ENCODE measurements around the gene ADAD2.

Gene ADAD2

GRCh38 chr16:84190731-84191388 lies at the start of gene ADAD2:
ADAD2 (plus strand) TSS chr16:84191157; CDS start chr16:84191231, 74 bp downstream.
- DNase-seq (ENCODE audit: low read depth in 2 of 2), result no peak

- no peak for DNase-seq (ENCODE audit: low read depth in 2 of 2)
Measured at GRCh38 chr16:84143081-84143480, 47.9 kb upstream of the ADAD2 start.

DNA sequence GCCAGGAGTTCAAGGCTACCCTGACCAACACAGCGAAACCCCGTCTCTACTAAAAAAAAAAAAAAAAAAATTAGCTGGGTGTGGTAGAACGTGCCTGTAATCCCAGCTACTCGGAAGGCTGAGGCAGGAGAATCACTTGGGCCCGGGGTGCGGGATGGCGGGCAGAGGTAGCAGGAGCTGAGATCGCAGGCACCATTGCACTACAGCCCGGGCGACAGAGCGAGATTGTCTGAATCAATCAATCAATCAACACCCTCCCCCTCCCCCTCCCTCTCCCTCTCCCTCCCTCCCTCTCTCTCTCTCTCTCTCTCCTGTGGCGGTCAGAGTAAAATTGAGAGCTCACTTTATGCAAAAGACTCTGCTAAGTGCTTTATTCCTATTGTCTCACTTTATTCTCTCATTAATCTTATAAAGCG lies 47.2 kb upstream of the ADAD2 start:
- no peak for DNase-seq (ENCODE audit: low read depth in 2 of 2)

DNA sequence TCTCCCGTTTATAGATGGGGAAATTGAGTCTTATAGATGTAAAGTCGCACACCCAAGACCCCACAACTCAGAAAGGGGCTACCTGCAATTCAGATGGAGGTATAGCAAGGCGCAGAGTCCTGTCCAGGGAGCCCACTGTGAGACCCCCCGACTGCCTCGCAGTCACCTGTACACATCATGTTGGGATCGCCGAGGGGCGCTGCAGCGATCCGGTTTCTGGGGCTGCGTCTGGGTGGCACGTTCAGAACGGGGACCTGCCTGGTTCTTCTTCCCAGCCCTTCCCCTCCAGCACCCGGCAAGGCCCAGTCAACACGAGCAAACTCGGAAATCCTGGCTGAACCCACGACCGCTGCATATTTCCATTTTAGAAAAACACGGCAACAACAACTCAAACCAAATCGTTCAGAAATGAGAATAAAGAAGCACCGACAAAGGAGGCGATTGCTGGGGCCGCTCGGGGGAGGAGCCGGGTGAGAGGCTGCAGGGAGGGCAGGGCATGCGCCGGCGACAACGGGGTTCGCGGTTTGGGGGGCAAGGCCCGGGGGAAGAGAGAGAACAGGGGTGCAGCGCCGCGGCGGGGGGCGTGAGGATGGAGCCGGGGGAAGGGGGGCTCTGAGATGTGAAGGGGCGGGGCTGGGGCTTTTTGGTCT lies 46.6 kb upstream of the ADAD2 start:
- DNase-seq (ENCODE audit: low read depth in 2 of 2), result peak; percentile 12 to 41

GRCh38 chr16:84144859-84145639 lies 45.9 kb upstream of the ADAD2 start, which contains the start of the genes DNAAF1 and HSDL1:
DNAAF1 (plus strand) TSS chr16:84145308; CDS start chr16:84145441, 133 bp downstream.
HSDL1 (minus strand) TSS chr16:84145177; CDS start chr16:84131321, 13,856 bp downstream.
- peak; percentile 90 to 95 for DNase-seq (ENCODE audit: low read depth in 2 of 2)

DNA sequence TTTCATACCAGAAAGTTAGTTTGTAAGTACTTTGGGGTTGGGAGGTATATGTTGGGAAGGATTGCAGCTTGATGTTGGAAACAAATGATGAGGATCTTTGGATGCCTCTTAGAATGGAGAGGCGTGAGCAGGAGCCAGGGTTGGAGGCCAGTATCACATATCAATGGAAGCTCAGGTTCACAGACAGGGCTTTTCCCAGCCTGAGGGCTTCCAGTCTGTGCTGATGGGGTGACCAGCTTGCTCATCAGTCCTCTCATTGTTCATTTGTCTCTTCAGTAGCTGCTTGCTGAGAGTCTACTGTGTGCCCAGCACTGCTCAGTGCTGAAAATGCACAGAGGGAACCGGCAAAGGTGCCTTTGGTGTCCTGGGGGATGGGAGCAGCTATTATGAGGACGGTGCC lies 40.0 kb upstream of the ADAD2 start:
- DNase-seq (ENCODE audit: low read depth in 2 of 2), result no peak

- no peak for DNase-seq (ENCODE audit: low read depth in 2 of 2)
Measured at GRCh38 chr16:84153660-84154214, 37.2 kb upstream of the ADAD2 start.

DNA sequence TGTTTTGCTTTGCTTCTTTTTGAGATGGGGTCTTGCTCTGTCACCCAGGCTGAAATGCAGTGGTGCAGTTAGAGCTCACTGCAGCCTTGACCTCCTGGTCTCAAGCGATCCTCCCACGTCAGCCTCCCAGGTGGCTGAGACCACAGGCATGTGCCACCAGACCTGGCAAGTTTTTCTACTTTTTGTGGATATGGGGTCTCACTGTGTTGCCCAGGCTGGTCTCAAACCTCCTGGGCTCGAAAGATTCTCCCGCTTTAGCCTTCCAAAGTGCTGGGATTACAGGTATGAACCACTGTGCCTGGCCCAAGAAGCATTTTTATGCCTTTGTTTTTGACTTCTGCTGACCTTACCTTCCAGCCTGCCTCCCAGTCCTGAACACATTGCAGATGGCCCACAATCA lies 35.7 kb upstream of the ADAD2 start:
- DNase-seq (ENCODE audit: low read depth in 2 of 2), result no peak

- no peak for DNase-seq (ENCODE audit: low read depth in 2 of 2)
Measured at GRCh38 chr16:84155771-84156170, 35.2 kb upstream of the ADAD2 start.

GRCh38 chr16:84156342-84156784 lies 34.6 kb upstream of the ADAD2 start:
- DNase-seq (ENCODE audit: low read depth in 2 of 2), result no peak

DNA sequence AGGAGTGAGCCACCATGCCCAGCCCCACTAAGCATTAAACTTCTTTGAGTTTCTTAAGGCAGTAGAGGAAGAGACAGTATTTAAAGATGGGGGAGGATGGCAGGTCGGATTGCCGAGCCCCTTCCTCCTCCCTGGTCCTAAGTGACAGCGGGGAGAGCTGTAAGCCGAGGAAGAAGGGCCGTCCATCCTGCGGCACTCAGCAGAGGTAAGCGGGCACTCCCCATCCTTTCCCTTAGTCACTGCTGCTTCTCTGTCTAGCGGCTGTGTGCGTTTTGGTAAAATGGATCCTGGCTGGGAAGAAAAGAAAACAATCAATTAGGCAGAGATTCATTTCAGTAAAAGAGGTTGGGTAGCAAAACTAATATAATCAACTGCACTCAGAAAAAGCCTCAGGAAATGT lies 31.9 kb upstream of the ADAD2 start:
- no peak for DNase-seq (ENCODE audit: low read depth in 2 of 2)

- DNase-seq (ENCODE audit: low read depth in 2 of 2), result no peak
Measured at GRCh38 chr16:84159800-84160199, 31.2 kb upstream of the ADAD2 start.

- no peak for DNase-seq (ENCODE audit: low read depth in 2 of 2)
Measured at GRCh38 chr16:84161037-84161436, 29.9 kb upstream of the ADAD2 start.

- no peak for DNase-seq (ENCODE audit: low read depth in 2 of 2)
Measured at GRCh38 chr16:84161801-84162200, 29.2 kb upstream of the ADAD2 start.

GRCh38 chr16:84165746-84166145 lies 25.2 kb upstream of the ADAD2 start:
- no peak for DNase-seq (ENCODE audit: low read depth in 2 of 2)

DNA sequence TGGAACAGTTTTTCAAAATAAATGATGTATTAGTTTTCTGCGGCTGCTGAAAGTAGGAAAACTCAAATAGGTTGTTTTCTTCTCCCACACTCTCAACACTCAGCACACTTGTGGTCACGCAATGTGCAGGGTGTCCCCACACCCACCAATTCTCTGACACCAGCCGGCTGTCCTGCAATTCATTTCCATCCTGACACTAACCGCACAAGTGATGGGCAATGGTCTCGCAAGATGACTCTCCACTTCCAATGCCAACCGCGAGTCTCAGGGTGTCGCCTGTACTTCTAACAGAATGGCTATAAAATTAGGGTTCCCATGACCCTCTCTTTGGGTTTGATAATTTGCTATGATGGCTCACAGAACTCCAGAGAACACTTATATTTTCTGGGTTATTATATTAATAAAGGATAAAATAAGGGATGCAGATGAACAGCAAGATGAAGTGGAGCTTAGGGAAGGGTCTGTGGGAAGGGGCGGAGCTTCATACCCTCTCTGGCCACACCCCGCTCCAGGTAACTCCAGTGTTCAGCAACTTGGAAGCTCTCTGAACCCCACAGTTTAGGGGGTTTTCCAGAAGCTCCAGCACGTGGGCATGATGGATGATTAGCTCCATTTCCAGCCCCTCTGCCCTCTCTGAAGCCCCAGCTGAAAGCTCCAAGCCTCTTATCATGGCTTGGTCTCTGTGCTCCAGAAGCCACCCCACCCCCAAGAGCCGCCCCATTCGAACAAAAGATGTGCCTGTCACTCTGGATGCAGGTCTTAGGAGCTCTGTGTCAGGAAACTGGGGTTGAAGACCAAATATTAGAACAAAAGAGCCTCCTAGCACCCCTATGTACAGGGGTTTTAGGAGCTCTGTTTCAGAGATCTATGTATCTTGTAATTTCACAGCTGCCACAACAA lies 23.9 kb upstream of the ADAD2 start:
- peak in 1 of 2 donors; percentile 42 for DNase-seq (ENCODE audit: low read depth in 2 of 2)

DNA sequence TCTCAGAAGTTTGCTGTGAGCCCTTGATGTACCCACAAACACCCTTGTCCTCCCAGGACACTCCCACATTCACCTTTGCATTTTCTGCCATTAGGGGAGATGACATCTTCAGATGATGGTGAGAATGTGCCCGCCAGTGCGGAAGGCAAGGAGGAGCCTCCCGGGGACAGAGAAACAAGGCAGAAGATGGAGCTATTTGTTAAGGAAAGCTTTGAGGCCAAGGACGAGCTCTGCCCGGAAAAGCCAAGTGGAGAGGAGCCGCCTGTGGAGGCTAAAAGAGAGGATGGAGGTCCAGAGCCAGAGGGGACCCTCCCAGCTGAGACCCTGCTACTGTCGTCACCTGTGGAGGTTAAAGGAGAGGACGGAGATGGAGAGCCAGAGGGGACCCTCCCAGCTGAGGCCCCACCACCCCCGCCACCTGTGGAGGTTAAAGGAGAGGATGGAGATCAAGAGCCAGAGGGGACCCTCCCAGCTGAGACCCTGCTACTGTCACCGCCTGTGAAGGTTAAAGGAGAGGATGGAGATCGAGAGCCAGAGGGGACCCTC lies 21.1 kb upstream of the ADAD2 start:
- no peak for DNase-seq (ENCODE audit: low read depth in 2 of 2)

DNA sequence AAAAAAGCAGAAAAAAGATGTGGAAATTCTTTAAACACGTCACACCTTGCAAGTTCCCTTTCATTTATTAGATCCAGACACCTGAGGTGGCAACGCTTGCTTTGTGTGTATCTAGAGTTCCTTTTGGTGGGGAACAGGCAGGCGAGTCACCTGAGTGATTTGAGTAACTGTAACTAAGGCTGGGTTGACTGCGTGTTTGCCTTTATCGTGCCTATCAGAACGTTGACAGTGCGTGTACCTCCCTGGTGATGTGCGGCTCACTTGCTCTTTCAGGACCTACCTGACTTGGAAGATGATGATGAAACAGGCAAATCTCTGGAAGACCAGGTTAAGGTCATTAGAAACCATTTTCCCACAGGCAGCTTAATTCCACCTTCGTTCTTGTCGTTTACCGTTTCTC lies 16.6 kb upstream of the ADAD2 start:
- DNase-seq (ENCODE audit: low read depth in 2 of 2), result no peak

- peak in 1 of 2 donors; percentile 59 for DNase-seq (ENCODE audit: low read depth in 2 of 2)
Measured at GRCh38 chr16:84175350-84176081, 15.4 kb upstream of the ADAD2 start.

Data from stimulated activated CD4-positive, alpha-beta T cell treated with anti-CD3 and anti-CD28 coated beads, Interleukin-4, amount 100 ng/mL, for 48 hours (primary cell).